Naive thymus-derived CD8-positive, alpha-beta T cell (primary cell): ENCODE data around the gene EIF2S2. TPM values are rescaled to one million over a fixed set of nuclear protein-coding genes. Genes with fewer than 3 reads are reported as not detected.

Experiments
- ATAC-seq, 2 donors: fragments of 150-1000 bp; cut with Tn5 transposase in 1 of 2; sonication (Bioruptor Pico), chemical (Tn5 transposase) in 1 of 2; 1 replicate in 1 of 2; 2 replicates in 1 of 2; pipeline ENCODE4 v1.10.0; 2021; ENCODE audit warnings: mild to moderate bottlenecking in 2 of 2, moderate library complexity in 2 of 2
- POLR2A ChIA-PET: fragments of 350-600 bp; sonication (Branson Sonifier 250); formaldehyde crosslinking; loops from one replicate; lab custom pipeline; 2021; ENCODE audit warnings: antibody characterized with exemption; lab: Charles Lee
- DNase-seq, 10 donors: peaks; one replicate each; pipeline versions ENCODE4 v3.0.0 to v3.0.0-alpha.2; 2020 to 2022
- H3K27ac Mint-ChIP-seq, 10 donors: one replicate each; pipeline ENCODE4 v1.8.0; 2020 to 2022; ENCODE audit warnings: mild to moderate bottlenecking in 10 of 10, mixed read lengths in 10 of 10, moderate library complexity in 4 of 10, inconsistent platforms in 1 of 10
- H3K27me3 Mint-ChIP-seq, 5 donors: one replicate each; pipeline ENCODE4 v1.8.0; 2021 to 2022; ENCODE audit warnings: mixed read lengths in 5 of 5
- H3K36me3 Mint-ChIP-seq, 3 donors: one replicate each; pipeline ENCODE4 v1.8.0; 2020 to 2022; ENCODE audit warnings: mixed read lengths in 3 of 3, mild to moderate bottlenecking in 2 of 3, inconsistent platforms in 1 of 3
- H3K4me1 Mint-ChIP-seq, 4 donors: one replicate each; pipeline ENCODE4 v1.8.0; 2021 to 2022; ENCODE audit warnings: mixed read lengths in 4 of 4
- H3K4me3 Mint-ChIP-seq, 10 donors: one replicate each; pipeline ENCODE4 v1.8.0; 2020 to 2022; ENCODE audit warnings: mild to moderate bottlenecking in 10 of 10, mixed read lengths in 10 of 10, moderate library complexity in 6 of 10, inconsistent platforms in 1 of 10
- H3K9me3 Mint-ChIP-seq, 9 donors: one replicate each; pipeline ENCODE4 v1.8.0; 2020 to 2022; ENCODE audit warnings: mixed read lengths in 9 of 9, mild to moderate bottlenecking in 3 of 9, inconsistent platforms in 1 of 9, moderate library complexity in 1 of 9
- polyA plus RNA-seq, 3 donors: library from polyadenylated mRNA; unstranded; fragments of 300-500 nt; fragmentation: Illumina TruSeq; gene quantifications; one replicate each; pipeline ENCODE4 v1.2.3, GENCODE V29; 2021
- total RNA-seq, 8 experiments: library from RNA in 2 of 8; stranded (reverse) in 2 of 8; gene quantifications; one replicate each; pipeline ENCODE4 v1.2.3 and lab custom pipeline; 2021 to 2026

Gene EIF2S2
- total and polyA plus RNA-seq, 5 experiments from 2014 or later: 17.5 to 66.5 (median 21.6) TPM

GRCh38 chr20:34096699-34097444 is 15.2 kb downstream of the EIF2S2 start:
- no peak for DNase-seq
- Mint-ChIP-seq H3K9me3 (no peaks in the 10 kb centered on the region), H3K27me3 (no peaks in the 10 kb centered on the region), H3K4me1 (peaks cover 2 to 15% (median 4%) of the 10 kb centered on the region in 4 donors), H3K27ac (peak overlapping the region in 5 of 10 donors; percentile 4 to 53 (median 28)), H3K36me3 (peaks cover 11 to 96% (median 34%) of the 10 kb centered on the region in 3 donors), H3K4me3 (no peak overlapping the region)
- POLR2A ChIA-PET: interaction anchor here (0.5 to 0.9 kb wide), 2 partner anchors 236 to 1754 kb away, joined by 4 read pairs; no protein-coding TSS in a partner anchor
- ATAC-seq: no peak

- ATAC-seq: no peak
- H3K27me3 Mint-ChIP-seq: no peaks in the 10 kb centered on the region
- no peaks in the 10 kb centered on the region for H3K9me3 Mint-ChIP-seq
- peaks cover 4 to 15% (median 4%) of the 10 kb centered on the region in 4 donors for H3K4me1 Mint-ChIP-seq
- peaks cover 11 to 94% (median 38%) of the 10 kb centered on the region in 3 donors for H3K36me3 Mint-ChIP-seq
- no peak overlapping the region for H3K4me3 Mint-ChIP-seq
- no peak for DNase-seq
- POLR2A ChIA-PET: interaction anchor here (0.9 kb wide), 1 partner anchor 235 kb away, joined by 4 read pairs; no protein-coding TSS in a partner anchor
- peak overlapping the region in 5 of 10 donors; percentile 4 to 59 (median 29) for H3K27ac Mint-ChIP-seq
These were observed 16.2 kb downstream of the EIF2S2 start for GRCh38 chr20:34095825-34096224.

GRCh38 chr20:34093895-34094294 is 18.1 kb downstream of the EIF2S2 start:
- H3K4me1 Mint-ChIP-seq: peaks cover 4 to 11% (median 4%) of the 10 kb centered on the region in 4 donors
- peaks cover 11 to 94% (median 40%) of the 10 kb centered on the region in 3 donors for H3K36me3 Mint-ChIP-seq
- peak overlapping the region in 8 of 10 donors; percentile 11 to 80 (median 56) for H3K27ac Mint-ChIP-seq
- H3K27me3 Mint-ChIP-seq: no peaks in the 10 kb centered on the region
- DNase-seq (no peak), ATAC-seq (no peak)
- H3K4me3 Mint-ChIP-seq: no peak overlapping the region
- H3K9me3 Mint-ChIP-seq: no peaks in the 10 kb centered on the region
- POLR2A ChIA-PET: interaction anchor here (1.0 kb wide), 1 partner anchor 18 kb away, joined by 4 read pairs; the partner anchor contains the start of gene EIF2S2

GRCh38 chr20:34091637-34092200 is 20.3 kb downstream of the EIF2S2 start:
- DNase-seq (no peak), ATAC-seq (no peak)
- Mint-ChIP-seq H3K4me3 (no peak overlapping the region), H3K36me3 (peaks cover 7 to 92% (median 36%) of the 10 kb centered on the region in 3 donors), H3K4me1 (peaks cover 2 to 8% (median 5%) of the 10 kb centered on the region in 4 donors), H3K27ac (peak overlapping the region in 3 of 10 donors; percentile 20 to 62 (median 25)), H3K27me3 (no peaks in the 10 kb centered on the region), H3K9me3 (no peaks in the 10 kb centered on the region)
- POLR2A ChIA-PET: no interaction called here

GRCh38 chr20:34090645-34091044 is 21.4 kb downstream of the EIF2S2 start:
- POLR2A ChIA-PET: interaction anchor here (0.9 kb wide), 1 partner anchor 98 kb away, joined by 3 read pairs; no protein-coding TSS in a partner anchor

GRCh38 chr20:34089655-34090345 is 22.2 kb downstream of the EIF2S2 start:
- H3K27me3 Mint-ChIP-seq: no peaks in the 10 kb centered on the region
- POLR2A ChIA-PET: interaction anchor here (0.9 kb wide), 1 partner anchor 97 kb away, joined by 3 read pairs; no protein-coding TSS in a partner anchor
- H3K36me3 Mint-ChIP-seq: peaks cover 7 to 91% (median 27%) of the 10 kb centered on the region in 3 donors
- H3K27ac Mint-ChIP-seq: peak overlapping the region in 8 of 10 donors; percentile 3 to 65 (median 41)
- H3K4me1 Mint-ChIP-seq: peaks cover 2 to 17% (median 11%) of the 10 kb centered on the region in 4 donors
- no peaks in the 10 kb centered on the region for H3K9me3 Mint-ChIP-seq
- DNase-seq: no peak
- H3K4me3 Mint-ChIP-seq: peak overlapping the region in 1 of 10 donors; percentile 4
- ATAC-seq: no peak

More at GRCh38 chr20:34090645-34091044, 21.4 kb downstream of the EIF2S2 start:
- Mint-ChIP-seq H3K9me3 (no peaks in the 10 kb centered on the region), H3K4me1 (peaks cover 2 to 11% (median 8%) of the 10 kb centered on the region in 4 donors), H3K4me3 (no peak overlapping the region), H3K36me3 (peaks cover 7 to 90% (median 28%) of the 10 kb centered on the region in 3 donors), H3K27ac (peak overlapping the region in 6 of 10 donors; percentile 3 to 77 (median 32)), H3K27me3 (no peaks in the 10 kb centered on the region)
- ATAC-seq: no peak
- no peak for DNase-seq

- Mint-ChIP-seq H3K27me3 (no peaks in the 10 kb centered on the region), H3K9me3 (no peaks in the 10 kb centered on the region), H3K4me1 (peaks cover 2 to 20% (median 13%) of the 10 kb centered on the region in 4 donors), H3K27ac (peak overlapping the region in 1 of 10 donors; percentile 27), H3K36me3 (peaks cover 7 to 94% (median 31%) of the 10 kb centered on the region in 3 donors), H3K4me3 (no peak overlapping the region)
- ATAC-seq (no peak), DNase-seq (no peak)
- POLR2A ChIA-PET: no interaction called here
These were observed 22.9 kb downstream of the EIF2S2 start for GRCh38 chr20:34089175-34089479.

GRCh38 chr20:34088305-34089174 is 23.5 kb downstream of the EIF2S2 start:
- DNase-seq (no peak), ATAC-seq (no peak)
- peak overlapping the region in 9 of 10 donors; percentile 19 to 62 (median 40) for H3K27ac Mint-ChIP-seq
- H3K9me3 Mint-ChIP-seq: no peaks in the 10 kb centered on the region
- H3K4me1 Mint-ChIP-seq: peaks cover 3 to 20% (median 15%) of the 10 kb centered on the region in 4 donors
- peaks cover 3 to 94% (median 25%) of the 10 kb centered on the region in 3 donors for H3K36me3 Mint-ChIP-seq
- POLR2A ChIA-PET: no interaction called here
- H3K4me3 Mint-ChIP-seq: no peak overlapping the region
- no peaks in the 10 kb centered on the region for H3K27me3 Mint-ChIP-seq

- Mint-ChIP-seq H3K27me3 (no peaks in the 10 kb centered on the region), H3K27ac (peak overlapping the region in 9 of 10 donors; percentile 6 to 90 (median 57)), H3K4me3 (no peak overlapping the region), H3K36me3 (peaks cover 0 to 88% (median 13%) of the 10 kb centered on the region in 3 donors), H3K9me3 (no peaks in the 10 kb centered on the region), H3K4me1 (peaks cover 4 to 29% (median 19%) of the 10 kb centered on the region in 4 donors)
- POLR2A ChIA-PET: no interaction called here
- DNase-seq (no peak), ATAC-seq (no peak)
These were observed 26.5 kb downstream of the EIF2S2 start for GRCh38 chr20:34085544-34086040.

- POLR2A ChIA-PET: no interaction called here
- Mint-ChIP-seq H3K27ac (peak overlapping the region in 8 of 10 donors; percentile 31 to 92 (median 59)), H3K9me3 (no peaks in the 10 kb centered on the region), H3K36me3 (peaks cover 0 to 87% (median 9%) of the 10 kb centered on the region in 3 donors), H3K4me1 (peaks cover 4 to 29% (median 18%) of the 10 kb centered on the region in 4 donors), H3K4me3 (peak overlapping the region in 1 of 10 donors; percentile 24), H3K27me3 (no peaks in the 10 kb centered on the region)
- no peak for ATAC-seq
- no peak for DNase-seq
These were observed 27.7 kb downstream of the EIF2S2 start for GRCh38 chr20:34084227-34084923.

- Mint-ChIP-seq H3K9me3 (no peaks in the 10 kb centered on the region), H3K27ac (peak overlapping the region; percentile 3 to 92 (median 57)), H3K36me3 (peaks cover 0 to 87% (median 7%) of the 10 kb centered on the region in 3 donors), H3K4me1 (peaks cover 4 to 29% (median 20%) of the 10 kb centered on the region in 4 donors), H3K4me3 (peak overlapping the region in 1 of 10 donors; percentile 24), H3K27me3 (no peaks in the 10 kb centered on the region)
- POLR2A ChIA-PET: interaction anchor here (0.7 kb wide), 1 partner anchor 29 kb away, joined by 10 read pairs; no protein-coding TSS in a partner anchor
- DNase-seq (no peak), ATAC-seq (no peak)
These were observed 28.3 kb downstream of the EIF2S2 start for GRCh38 chr20:34083781-34084180.
